Kidney (tissue), 14 donors: ENCODE data around the gene PTPRN. TPM values are rescaled to one million over a fixed set of nuclear protein-coding genes. Genes with fewer than 3 reads are reported as not detected.

ENCODE experiments used
- DNase-seq, 5 donors: peaks; one replicate each; pipeline ENCODE4 v3.0.0-alpha.2; 2013 to 2020
- FAIRE-seq: peaks from 2 replicates; lab custom pipeline; 2012; peaks lifted over from hg19 to GRCh38; lab: Jason Lieb, UNC
- H3K27ac ChIP-seq, 2 donors: one replicate each; pipeline ENCODE4 v1.7.0; 2013; ENCODE audit warnings: low read depth in 2 of 2, low read length in 2 of 2, inconsistent platforms in 1 of 2
- H3K27me3 ChIP-seq: one replicate; pipeline ENCODE4 v1.7.1; 2013; ENCODE audit warnings: low read length, inconsistent platforms; ENCODE audit not compliant: control insufficient read depth, insufficient read depth
- H3K36me3 ChIP-seq, 3 donors: one replicate each; pipeline versions ENCODE4 v1.7.0 to v1.7.1; 2013; ENCODE audit warnings: low read length in 3 of 3, control low read depth in 1 of 3, inconsistent platforms in 1 of 3; ENCODE audit not compliant: insufficient read depth in 3 of 3, control insufficient read depth in 2 of 3
- H3K4me1 ChIP-seq, 3 donors: one replicate each; pipeline versions ENCODE4 v1.7.0 to v1.7.1; 2013; ENCODE audit warnings: low read length in 3 of 3, inconsistent platforms in 1 of 3, low read depth in 1 of 3; ENCODE audit not compliant: control insufficient read depth in 2 of 3, insufficient read depth in 2 of 3
- H3K4me3 ChIP-seq, 3 donors: one replicate each; pipeline versions ENCODE4 v1.7.0 to v1.8.1; 2013; ENCODE audit warnings: low read length in 3 of 3, control low read depth in 1 of 3, inconsistent platforms in 1 of 3
- H3K9ac ChIP-seq, 3 donors: one replicate each; pipeline versions ENCODE4 v1.7.0 to v1.7.1; 2013; ENCODE audit warnings: low read length in 3 of 3, control low read depth in 1 of 3, inconsistent platforms in 1 of 3
- H3K9me3 ChIP-seq, 3 donors: one replicate each; pipeline versions ENCODE4 v1.7.0 to v1.7.1; 2013; ENCODE audit warnings: low read length in 3 of 3, control low read depth in 1 of 3, inconsistent platforms in 1 of 3; ENCODE audit not compliant: control insufficient read depth in 2 of 3, insufficient read depth in 1 of 3
- intact Hi-C: fragments of 100-400 bp; cut with DNase I; formaldehyde crosslinking; loops from one replicate; pipeline ENCODE4 v1.11.1; 2022
- polyA plus RNA-seq: library from polyadenylated mRNA; stranded (reverse); fragments of 350-450 nt; fragmentation: Illumina TruSeq; extraction: RNeasy Lipid Tissue Mini Kit (QIAGEN cat#74804); gene quantifications from one replicate; pipeline ENCODE4 v1.2.3, GENCODE V29; 2014; ENCODE audit warnings: low read depth, low replicate concordance; ENCODE audit not compliant: insufficient read depth
- total RNA-seq: library from RNA; stranded (reverse); fragmentation: NEBNext Ultra II Directional; extraction: Animal tissue kit (Norgen Biotek cat#: 25700); gene quantifications from one replicate; pipeline ENCODE4 v1.2.1, GENCODE V29; 2021
- TF ChIP-seq, protein P1 (sequence below): IDR thresholded peaks from 3 replicates; pipeline ENCODE4 v1.5.1; 2012; ENCODE audit warnings: mild to moderate bottlenecking, moderate library complexity, borderline replicate concordance; ENCODE audit not compliant: insufficient read depth; ENCODE audit errors: extremely low read depth
- donor health status: control.
- donor health status: control.
- donor health status: control.
- donor health status: control.
- donor health status: control.
- donor health status: DM: yes; HTN: yes; CAD: no.
- donor health status: Normal renal cell carcinoma (clear cell type).

PTPRN gene
- total and polyA plus RNA-seq, 2 donors from 2014 or later, result not detected

DNA sequence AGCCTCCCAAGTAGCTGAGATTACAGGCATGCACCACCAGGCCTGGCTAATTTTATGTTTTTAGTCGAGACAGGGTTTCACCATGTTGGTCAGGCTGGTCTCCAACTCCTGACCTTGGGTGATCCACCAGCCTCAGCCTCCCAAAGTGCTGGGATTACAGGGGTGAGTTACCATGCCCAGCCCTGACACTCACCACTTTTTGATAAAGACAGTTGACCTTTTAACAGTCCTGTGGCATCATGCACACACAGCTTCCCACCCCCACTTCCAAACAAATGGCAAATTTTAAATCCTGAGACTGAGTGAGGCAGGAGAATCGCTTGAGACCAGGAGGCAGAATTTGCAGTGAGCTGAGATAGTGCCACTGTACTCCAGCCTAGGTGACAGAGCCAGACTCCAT lies 36.2 kb downstream of the PTPRN start:
- intact Hi-C loops, result no loop called here
- FAIRE-seq, result no peak
- no peaks in the 10 kb centered on the region for H3K27me3 ChIP-seq
- TF ChIP-seq, protein P1, sequence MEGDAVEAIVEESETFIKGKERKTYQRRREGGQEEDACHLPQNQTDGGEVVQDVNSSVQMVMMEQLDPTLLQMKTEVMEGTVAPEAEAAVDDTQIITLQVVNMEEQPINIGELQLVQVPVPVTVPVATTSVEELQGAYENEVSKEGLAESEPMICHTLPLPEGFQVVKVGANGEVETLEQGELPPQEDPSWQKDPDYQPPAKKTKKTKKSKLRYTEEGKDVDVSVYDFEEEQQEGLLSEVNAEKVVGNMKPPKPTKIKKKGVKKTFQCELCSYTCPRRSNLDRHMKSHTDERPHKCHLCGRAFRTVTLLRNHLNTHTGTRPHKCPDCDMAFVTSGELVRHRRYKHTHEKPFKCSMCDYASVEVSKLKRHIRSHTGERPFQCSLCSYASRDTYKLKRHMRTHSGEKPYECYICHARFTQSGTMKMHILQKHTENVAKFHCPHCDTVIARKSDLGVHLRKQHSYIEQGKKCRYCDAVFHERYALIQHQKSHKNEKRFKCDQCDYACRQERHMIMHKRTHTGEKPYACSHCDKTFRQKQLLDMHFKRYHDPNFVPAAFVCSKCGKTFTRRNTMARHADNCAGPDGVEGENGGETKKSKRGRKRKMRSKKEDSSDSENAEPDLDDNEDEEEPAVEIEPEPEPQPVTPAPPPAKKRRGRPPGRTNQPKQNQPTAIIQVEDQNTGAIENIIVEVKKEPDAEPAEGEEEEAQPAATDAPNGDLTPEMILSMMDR, result no peak
- DNase-seq, result peak in 1 of 5 donors; percentile 4
- no peak overlapping the region for H3K9ac ChIP-seq
- peaks cover 3 to 15% (median 8%) of the 10 kb centered on the region in 3 donors for H3K4me1 ChIP-seq
- H3K36me3 ChIP-seq, result no peaks in the 10 kb centered on the region
- no peak overlapping the region for H3K4me3 ChIP-seq
- no peak overlapping the region for H3K27ac ChIP-seq
- H3K9me3 ChIP-seq, result no peaks in the 10 kb centered on the region

DNA sequence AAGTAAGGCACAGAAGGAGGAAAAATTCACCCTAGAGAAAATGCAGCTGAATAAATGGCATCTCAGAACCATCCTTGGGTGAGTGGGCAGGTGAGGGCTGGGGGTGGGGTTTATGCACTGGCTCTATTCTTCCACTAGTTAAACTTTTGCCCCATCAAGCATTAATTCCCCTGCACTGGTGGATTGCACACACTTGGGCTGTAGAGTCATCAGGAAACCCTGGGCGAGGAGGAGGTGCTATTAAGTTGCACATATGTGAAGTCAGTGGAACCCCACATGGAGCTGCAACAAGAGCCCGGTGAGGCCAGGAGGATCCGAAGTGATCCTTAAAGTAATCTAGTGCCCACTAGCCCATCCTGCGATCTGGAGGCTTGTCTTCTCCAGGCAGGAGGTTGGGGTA lies 36.8 kb downstream of the PTPRN start:
- FAIRE-seq, result no peak
- TF ChIP-seq, protein P1, result no peak
- Histone ChIP-seq H3K9me3 (no peaks in the 10 kb centered on the region), H3K4me3 (no peak overlapping the region), H3K9ac (no peak overlapping the region), H3K27ac (no peak overlapping the region), H3K4me1 (peaks cover 0 to 11% (median 2%) of the 10 kb centered on the region in 3 donors), H3K36me3 (no peaks in the 10 kb centered on the region), H3K27me3 (no peaks in the 10 kb centered on the region)
- intact Hi-C loops, result no loop called here
- peak in 3 of 5 donors; percentile 0 to 24 (median 8) for DNase-seq

DNA sequence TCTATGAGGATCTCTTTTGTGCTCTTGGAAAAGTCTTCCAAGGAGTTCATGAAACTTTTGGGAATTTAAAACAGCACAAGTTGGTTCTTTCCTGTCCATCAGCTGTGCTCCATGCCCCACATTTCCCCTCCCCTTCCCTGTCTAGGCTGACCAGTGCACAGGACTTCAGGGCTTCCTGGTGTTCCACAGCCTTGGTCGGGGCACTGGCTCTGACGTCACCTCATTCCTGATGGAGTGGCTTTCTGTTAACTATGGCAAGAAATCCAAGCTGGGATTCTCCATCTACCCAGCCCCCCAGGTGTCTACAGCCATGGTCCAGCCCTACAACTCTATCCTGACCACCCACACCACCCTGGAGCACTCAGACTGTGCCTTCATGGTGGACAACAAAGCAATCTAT lies 38.2 kb downstream of the PTPRN start:
- FAIRE-seq (no peak), DNase-seq (peak in 1 of 5 donors; percentile 27)
- H3K4me3 ChIP-seq, result no peak overlapping the region
- H3K27ac ChIP-seq, result no peak overlapping the region
- H3K9me3 ChIP-seq, result no peaks in the 10 kb centered on the region
- intact Hi-C loops, result no loop called here
- no peaks in the 10 kb centered on the region for H3K36me3 ChIP-seq
- H3K4me1 ChIP-seq, result peaks cover 0 to 11% (median 2%) of the 10 kb centered on the region in 3 donors
- TF ChIP-seq, protein P1, result no peak
- no peaks in the 10 kb centered on the region for H3K27me3 ChIP-seq
- no peak overlapping the region for H3K9ac ChIP-seq

DNA sequence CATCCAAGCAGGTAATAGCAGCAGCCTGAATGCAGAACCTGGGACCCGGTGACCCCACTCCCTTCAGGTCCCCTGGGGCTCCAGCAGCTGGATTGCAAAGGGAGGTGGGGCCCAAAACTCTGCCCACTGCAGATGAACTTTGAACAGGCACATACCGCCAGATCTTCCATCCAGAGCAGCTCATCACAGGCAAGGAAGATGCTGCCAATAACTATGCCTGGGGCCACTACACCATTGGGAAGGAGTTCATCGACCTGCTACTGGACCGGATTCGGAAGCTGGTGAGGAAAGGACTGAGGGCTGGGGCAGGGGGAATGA lies 39.2 kb downstream of the PTPRN start:
- H3K4me3 ChIP-seq, result no peak overlapping the region
- TF ChIP-seq, protein P1, result no peak
- no peaks in the 10 kb centered on the region for H3K36me3 ChIP-seq
- no peaks in the 10 kb centered on the region for H3K27me3 ChIP-seq
- no peak overlapping the region for H3K9ac ChIP-seq
- intact Hi-C loops, result no loop called here
- H3K4me1 ChIP-seq, result peaks cover 0 to 11% (median 2%) of the 10 kb centered on the region in 3 donors
- DNase-seq, result peak; percentile 7 to 45 (median 26)
- H3K9me3 ChIP-seq, result no peaks in the 10 kb centered on the region
- FAIRE-seq, result no peak
- peak overlapping the region in 1 of 2 donors; percentile 26 for H3K27ac ChIP-seq
